ENCODE data around the gene MAPK4. TPM values are rescaled to one million over a fixed set of nuclear protein-coding genes. Genes with fewer than 3 reads are reported as not detected.

The MAPK4 gene
- total and polyA plus RNA-seq, 2 of the 4 experiments (the other 2 are of a cell fraction) = not detected

GRCh38 chr18:50775726-50776125 is 215.8 kb downstream of the MAPK4 start:
- Histone ChIP-seq H2BK5ac (ENCODE audit: low read depth, low read length, poor library complexity, severe bottlenecking) (no peak overlapping the region), H3K9me1 (ENCODE audit: insufficient read depth, low read length) (no peaks in the 10 kb centered on the region), H3K4me1 (ENCODE audit: control insufficient read depth, insufficient read depth, low read length) (no peaks in the 10 kb centered on the region), H2BK120ac (ENCODE audit: low read depth, low read length) (no peak overlapping the region), H2BK20ac (ENCODE audit: low read depth, low read length) (no peak overlapping the region), H4K5ac (ENCODE audit: low read depth, low read length) (no peak overlapping the region), H4K91ac (ENCODE audit: insufficient read depth, low read depth, low read length) (no peak overlapping the region), H3K9ac (ENCODE audit: low read depth, low read length) (no peak overlapping the region), H3K9me3 (ENCODE audit: control insufficient read depth, insufficient read depth, low read length) (no peaks in the 10 kb centered on the region), H2AK9ac (replicated peaks; ENCODE audit: low read depth, low read length, poor library complexity) (no peak overlapping the region), H2AFZ (replicated peaks; ENCODE audit: low read length, poor library complexity) (no peak overlapping the region), H3K79me1 (ENCODE audit: low read depth in 1 of 2, low read length in 2 of 2) (no peaks in the 10 kb centered on the region), H3K18ac (ENCODE audit: low read depth, low read length) (no peak overlapping the region), H2AK5ac (ENCODE audit: low read depth, low read length) (no peak overlapping the region), H3K4me3 (ENCODE audit: insufficient read depth, low read depth, low read length) (no peak overlapping the region), H3K27ac (ENCODE audit: insufficient read depth, low read length) (no peak overlapping the region), H3K14ac (replicated peaks; ENCODE audit: low read depth, low read length) (no peak overlapping the region), H2BK15ac (ENCODE audit: low read depth, low read length) (no peak overlapping the region), H3K27me3 (ENCODE audit: control insufficient read depth, insufficient read depth, low read length) (no peaks in the 10 kb centered on the region), H4K20me1 (ENCODE audit: insufficient read depth, low read length) (no peaks in the 10 kb centered on the region), H4K8ac (ENCODE audit: low read depth in 2 of 2, low read length in 2 of 2) (no peak overlapping the region), H3K56ac (ENCODE audit: extremely low read depth, insufficient read depth, low read length) (no peak overlapping the region), H3K23ac (ENCODE audit: low read depth, low read length) (no peak overlapping the region), H3K4me2 (ENCODE audit: low read depth, low read length) (no peak overlapping the region), H3K36me3 (ENCODE audit: control insufficient read depth, insufficient read depth, low read length) (no peaks in the 10 kb centered on the region), H3K4ac (ENCODE audit: low read depth, low read length) (no peak overlapping the region)
- POLR2A ChIA-PET (ENCODE audit: unreplicated experiment) = no interaction called here
- dilution Hi-C loops (cut with HindIII; ENCODE audit: low sequenced_read_pairs, unreplicated experiment) (no loop called here), intact Hi-C loops (cut with micrococcal nuclease) (no loop called here), in situ Hi-C loops (cut with MboI; ENCODE audit: low sequenced_read_pairs) (no loop called here)
- no TSS peak for BruUV-seq (replicated peaks)
- 92% methylated on average over 2 of the region's 14 CpGs; no CpG with 5 or more reads in 1 of the 2 experiments for WGBS, 2 experiments (ENCODE audit: extremely low coverage in 2 of 2, insufficient read length in 1 of 2)
- ATAC-seq (ENCODE audit: low read depth) (no peak), DNase-seq (no peak)
- CTCF ChIA-PET = no interaction called here
- TF ChIP-seq BHLHE40 (IDR thresholded peaks at IDR 0.05; ENCODE audit: low read depth, low read length) = no peak
- no peak for TF ChIP-seq NFE2L2 (IDR thresholded peaks at IDR 0.05; ENCODE audit: low read depth, low read length)
- TF ChIP-seq SMC3 (IDR thresholded peaks at IDR 0.05; ENCODE audit: low read depth, low read length) = no peak
- no peak for TF ChIP-seq RAD21 (IDR thresholded peaks at IDR 0.05; ENCODE audit: low read length)
- no peak for TF ChIP-seq USF2 (IDR thresholded peaks at IDR 0.05; ENCODE audit: low read depth, low read length)
- TF ChIP-seq ELK1 (IDR thresholded peaks at IDR 0.05; ENCODE audit: borderline replicate concordance, low read depth, low read length) = no peak
- no peak for TF ChIP-seq MAFK (IDR thresholded peaks at IDR 0.05; ENCODE audit: low read depth, low read length)
- TF ChIP-seq CTCF (conservative IDR thresholded peaks at IDR 0.05; ENCODE audit: low read depth, low read length) = no peak
- TF ChIP-seq RFX5 (IDR thresholded peaks at IDR 0.05; ENCODE audit: low read depth, low read length) = no peak
- no peak for TF ChIP-seq CEBPB (IDR thresholded peaks at IDR 0.05; ENCODE audit: low read depth, low read length)
